GM19099 (cell line): ENCODE measurements around the gene APPL1.

Source experiments
- POLR2A ChIP-seq: IDR thresholded peaks from 3 replicates; pipeline ENCODE4 v1.6.1; 2011; ENCODE audit warnings: low read depth; ENCODE audit not compliant: insufficient read length; ENCODE audit errors: extremely low read depth

The APPL1 gene

GRCh38 chr3:57309769-57310360 lies 82.3 kb downstream of the APPL1 start:
- no peak for TF ChIP-seq POLR2A

- TF ChIP-seq POLR2A: no peak
Observed at GRCh38 chr3:57314204-57314603, 86.7 kb downstream of the APPL1 start.
